Subcutaneous abdominal adipose tissue (tissue), 5 donors: ENCODE data around the gene RBMS1.

Source experiments
- H3K27ac ChIP-seq: one replicate; pipeline ENCODE4 v1.7.0; 2013; ENCODE audit warnings: low read depth, mild to moderate bottlenecking, inconsistent platforms, low read length, moderate library complexity
- H3K27me3 ChIP-seq, 5 donors: one replicate each; pipeline ENCODE4 v1.7.0; 2013; ENCODE audit warnings: low read length in 5 of 5, inconsistent platforms in 1 of 5; ENCODE audit not compliant: control insufficient read depth in 5 of 5, insufficient read depth in 4 of 5
- H3K36me3 ChIP-seq, 5 donors: one replicate each; pipeline ENCODE4 v1.7.0; 2013; ENCODE audit warnings: low read length in 5 of 5; ENCODE audit not compliant: control insufficient read depth in 5 of 5, insufficient read depth in 5 of 5
- H3K4me1 ChIP-seq, 5 donors: one replicate each; pipeline ENCODE4 v1.7.0; 2013; ENCODE audit warnings: low read length in 5 of 5, mild to moderate bottlenecking in 3 of 5, moderate library complexity in 1 of 5; ENCODE audit not compliant: control insufficient read depth in 5 of 5, insufficient read depth in 5 of 5
- H3K4me3 ChIP-seq, 5 donors: one replicate each; pipeline ENCODE4 v1.7.0; 2013; ENCODE audit warnings: low read length in 5 of 5, low read depth in 1 of 5
- H3K9ac ChIP-seq, 5 donors: one replicate each; pipeline ENCODE4 v1.7.0; 2013; ENCODE audit warnings: low read length in 5 of 5, mild to moderate bottlenecking in 4 of 5, moderate library complexity in 3 of 5
- H3K9me3 ChIP-seq, 5 donors: one replicate each; pipeline ENCODE4 v1.7.0; 2013; ENCODE audit warnings: low read length in 5 of 5; ENCODE audit not compliant: control insufficient read depth in 5 of 5
- donor health status: healthy.
- donor health status: healthy.
- donor health status: healthy.
- donor health status: healthy.
- donor health status: healthy.

Gene RBMS1

DNA sequence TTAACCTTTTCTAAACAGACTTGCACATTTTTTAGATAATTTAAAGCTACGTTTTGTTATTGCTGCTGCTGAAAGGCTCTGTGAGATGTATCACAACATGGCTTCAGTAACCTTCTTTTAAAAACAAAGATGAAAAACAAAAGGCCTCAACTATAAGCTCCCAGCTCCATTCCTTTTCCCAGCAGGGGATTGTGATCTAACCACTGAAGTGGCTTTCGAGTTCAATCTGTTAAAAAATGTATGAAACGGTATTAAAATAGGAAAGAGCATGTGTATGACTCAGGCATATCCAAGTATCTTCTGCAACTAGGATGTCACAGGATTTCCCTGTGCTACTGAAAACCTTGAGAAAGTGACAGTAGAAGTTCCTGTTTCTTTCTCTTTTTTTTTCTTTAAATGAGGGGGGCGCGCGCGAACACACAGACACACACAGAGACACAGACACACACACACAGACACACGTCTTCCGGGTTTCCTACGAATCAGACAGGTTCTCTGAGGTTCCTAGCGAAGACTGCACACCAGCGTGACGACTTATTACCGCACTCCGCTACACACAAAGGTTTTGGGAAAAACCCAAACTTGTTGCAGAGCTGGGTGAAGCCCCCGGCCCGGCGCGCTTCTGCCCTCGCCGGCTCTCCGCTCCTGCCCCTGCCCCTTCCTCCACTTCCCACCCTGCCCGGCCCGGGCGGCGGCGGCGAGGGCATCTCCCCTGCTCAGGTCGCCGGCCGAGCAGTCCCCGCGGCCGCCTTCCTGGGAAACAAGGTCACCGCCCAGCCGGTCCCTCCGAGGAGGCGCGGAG is 86.8 kb downstream of the RBMS1 start:
- Histone ChIP-seq H3K4me1 (peaks cover 4 to 70% (median 59%) of the 10 kb centered on the region in 5 donors), H3K27ac (peak overlapping the region; percentile 89), H3K27me3 (no peaks in the 10 kb centered on the region), H3K4me3 (peak overlapping the region; percentile 72 to 90 (median 81)), H3K9me3 (no peaks in the 10 kb centered on the region), H3K9ac (peak overlapping the region; percentile 57 to 85 (median 80)), H3K36me3 (no peaks in the 10 kb centered on the region)

DNA sequence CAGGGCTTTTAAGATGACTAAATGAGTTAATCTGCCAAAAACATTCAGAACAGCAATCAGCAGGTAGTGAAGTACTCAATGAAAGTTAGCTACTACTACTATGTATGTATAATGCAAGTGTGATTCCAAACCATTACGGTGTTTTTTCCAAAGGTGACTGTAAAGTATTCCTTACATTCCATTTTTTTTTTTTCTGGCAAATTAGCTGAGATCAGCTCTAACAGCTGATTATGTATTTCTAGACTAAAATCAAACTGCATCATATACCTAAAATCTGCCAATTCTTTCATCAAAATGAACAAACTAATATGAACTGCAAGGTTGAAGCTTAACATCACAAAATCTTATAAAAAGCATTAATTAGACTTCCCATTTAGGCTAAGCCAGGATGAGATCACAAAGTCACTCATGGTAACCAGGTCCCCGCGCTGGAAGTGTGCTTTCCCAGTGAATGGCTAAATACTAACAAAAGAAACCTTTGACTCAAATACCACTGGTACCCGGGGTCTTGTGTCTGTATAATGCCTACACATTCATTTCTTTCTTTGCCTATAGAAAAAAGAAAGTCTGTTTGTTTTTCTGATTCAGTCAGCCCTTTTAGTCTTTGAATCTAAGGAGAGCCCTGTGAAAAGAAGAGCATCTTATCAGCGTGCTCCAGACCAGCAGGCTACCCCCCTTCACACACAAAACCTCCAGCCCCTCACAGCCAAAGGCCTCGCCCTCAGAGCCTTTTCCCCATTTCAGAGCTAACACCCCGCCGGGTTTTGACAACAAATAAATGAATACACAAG is 88.3 kb downstream of the RBMS1 start:
- Histone ChIP-seq H3K27me3 (no peaks in the 10 kb centered on the region), H3K36me3 (no peaks in the 10 kb centered on the region), H3K9ac (peak overlapping the region in 3 of 5 donors; percentile 23 to 80 (median 77)), H3K4me1 (peaks cover 4 to 56% (median 44%) of the 10 kb centered on the region in 5 donors), H3K9me3 (no peaks in the 10 kb centered on the region), H3K27ac (peak overlapping the region; percentile 89), H3K4me3 (peak overlapping the region; percentile 72 to 90 (median 81))

DNA sequence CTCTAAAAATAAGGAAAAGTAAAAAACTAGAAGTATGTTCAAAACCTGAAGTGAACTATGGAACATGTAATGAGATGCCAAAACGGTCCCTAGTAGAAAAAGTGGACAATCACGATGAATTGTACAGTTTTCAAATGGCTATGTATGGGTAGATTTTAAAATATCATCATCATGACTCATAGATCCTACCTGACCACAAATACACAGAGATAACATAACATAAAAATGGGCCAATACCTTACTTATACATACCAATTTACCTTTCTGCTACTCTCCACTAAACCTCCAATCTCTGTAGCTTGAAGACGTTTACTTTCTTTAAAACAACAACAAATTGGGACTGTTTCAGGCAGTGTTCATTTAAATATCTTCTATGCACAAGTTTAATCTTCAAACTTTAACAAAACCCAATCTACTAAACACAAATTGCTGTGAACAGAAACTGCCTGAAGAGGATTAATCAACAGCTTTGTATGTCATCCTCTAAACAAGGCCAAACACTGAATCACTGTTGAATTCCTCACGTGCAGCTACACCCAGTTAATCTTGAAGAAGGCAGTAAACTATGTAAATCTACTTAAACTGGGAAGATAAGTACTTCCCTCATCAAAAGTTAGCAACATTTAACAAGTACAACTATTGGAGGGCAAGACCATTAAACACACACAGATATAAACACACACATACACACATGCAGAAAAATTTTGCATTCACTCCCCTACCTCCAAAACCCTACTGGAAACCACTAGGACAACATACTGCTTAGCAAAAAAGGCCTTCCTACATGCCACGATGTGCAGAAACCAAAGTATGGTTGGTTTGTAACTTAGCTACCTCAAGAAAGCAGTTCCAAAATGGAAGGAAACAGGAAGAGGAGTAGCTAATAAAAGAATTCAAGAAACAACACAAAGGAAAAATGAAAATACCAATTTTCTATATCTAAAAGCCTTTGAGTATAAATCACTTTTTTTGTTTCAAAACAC is 90.3 kb downstream of the RBMS1 start:
- Histone ChIP-seq H3K4me1 (peaks cover 4 to 53% (median 37%) of the 10 kb centered on the region in 5 donors), H3K27me3 (no peaks in the 10 kb centered on the region), H3K4me3 (no peak overlapping the region), H3K27ac (peak overlapping the region; percentile 7), H3K9ac (no peak overlapping the region), H3K36me3 (no peaks in the 10 kb centered on the region), H3K9me3 (no peaks in the 10 kb centered on the region)

DNA sequence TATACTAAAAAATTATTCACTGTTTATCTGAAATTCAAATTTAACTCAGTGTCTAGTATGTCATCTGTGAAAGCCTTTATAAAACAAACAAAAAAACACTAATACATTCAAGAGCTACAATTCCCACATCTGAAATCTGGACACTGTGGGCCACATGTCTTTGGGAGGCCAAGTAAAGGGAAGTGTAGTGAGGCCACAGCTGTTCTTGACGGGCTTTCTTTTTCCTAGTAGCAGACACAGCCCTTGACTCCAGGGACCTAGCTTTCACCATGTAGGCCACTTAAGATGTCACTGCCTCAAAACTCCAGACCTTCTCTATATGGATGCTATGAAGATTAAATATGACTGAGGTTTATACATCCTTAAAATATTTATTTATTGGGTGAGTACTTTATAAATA is 91.1 kb downstream of the RBMS1 start:
- H3K27ac ChIP-seq = peak overlapping the region; percentile 7
- H3K27me3 ChIP-seq = no peaks in the 10 kb centered on the region
- H3K9me3 ChIP-seq = no peaks in the 10 kb centered on the region
- H3K4me1 ChIP-seq = peaks cover 4 to 55% (median 40%) of the 10 kb centered on the region in 5 donors
- no peak overlapping the region for H3K4me3 ChIP-seq
- no peaks in the 10 kb centered on the region for H3K36me3 ChIP-seq
- no peak overlapping the region for H3K9ac ChIP-seq

DNA sequence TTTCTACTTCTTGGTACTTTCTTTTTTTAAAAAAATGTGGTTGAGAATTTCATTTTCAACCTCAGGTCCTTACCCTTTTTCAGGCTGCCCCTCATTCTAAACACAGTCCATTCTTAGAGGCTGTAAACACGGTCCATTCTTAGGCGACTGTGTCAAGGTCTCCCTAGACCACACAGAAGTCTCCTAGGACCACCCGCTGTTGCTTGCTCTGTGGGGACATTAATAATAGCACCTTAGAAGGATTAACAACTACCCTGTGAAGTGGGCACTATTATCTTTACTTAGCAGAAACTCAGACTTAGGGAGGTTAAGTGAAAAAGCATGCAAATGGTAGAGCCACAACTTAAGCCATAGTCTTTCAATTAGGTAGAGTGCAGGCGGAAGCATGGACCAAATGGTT is 91.7 kb downstream of the RBMS1 start:
- Histone ChIP-seq H3K9me3 (no peaks in the 10 kb centered on the region), H3K9ac (no peak overlapping the region), H3K36me3 (no peaks in the 10 kb centered on the region), H3K27ac (peak overlapping the region; percentile 7), H3K4me1 (peaks cover 4 to 61% (median 45%) of the 10 kb centered on the region in 5 donors), H3K4me3 (no peak overlapping the region), H3K27me3 (no peaks in the 10 kb centered on the region)

DNA sequence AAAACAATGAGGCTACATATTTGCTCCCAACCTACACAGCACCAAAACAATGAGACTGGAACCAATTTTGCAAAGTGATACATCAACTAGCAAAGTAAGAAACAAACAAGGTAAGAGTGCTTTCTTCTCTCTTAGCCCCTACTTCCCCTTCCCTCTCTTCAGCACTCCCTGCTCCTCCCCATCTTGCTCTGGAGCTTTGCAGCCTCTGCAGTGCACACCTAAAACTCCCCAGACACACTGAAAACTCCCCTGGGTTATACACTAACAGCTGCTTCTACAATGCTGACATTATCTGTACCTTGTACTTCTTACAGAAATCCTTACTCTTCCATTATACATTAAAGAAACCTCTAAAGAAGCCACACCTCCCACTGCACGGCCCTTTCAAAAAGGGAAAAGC is 93.7 kb downstream of the RBMS1 start:
- H3K4me1 ChIP-seq = peaks cover 0 to 47% (median 29%) of the 10 kb centered on the region in 5 donors
- H3K27ac ChIP-seq = no peak overlapping the region
- H3K36me3 ChIP-seq = no peaks in the 10 kb centered on the region
- no peak overlapping the region for H3K4me3 ChIP-seq
- no peaks in the 10 kb centered on the region for H3K9me3 ChIP-seq
- H3K9ac ChIP-seq = no peak overlapping the region
- no peaks in the 10 kb centered on the region for H3K27me3 ChIP-seq

DNA sequence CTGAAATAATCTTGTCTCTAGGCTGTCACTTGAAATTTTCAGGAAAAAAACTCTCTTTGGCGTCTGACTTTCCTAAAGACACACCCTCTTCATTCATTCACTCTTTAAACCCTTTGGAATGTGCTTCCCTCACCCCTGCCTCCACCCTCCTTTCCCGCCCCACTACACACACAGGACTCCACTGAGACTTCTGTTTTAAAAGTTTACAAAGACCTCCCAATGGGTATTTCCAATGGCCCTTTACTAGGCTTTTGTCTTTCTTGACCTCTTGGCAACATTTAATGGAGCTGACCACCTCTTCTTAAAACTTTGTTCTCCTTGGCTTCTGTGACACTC is 96.1 kb downstream of the RBMS1 start:
- H3K9me3 ChIP-seq = no peaks in the 10 kb centered on the region
- peaks cover 0 to 34% (median 20%) of the 10 kb centered on the region in 5 donors for H3K4me1 ChIP-seq
- peak overlapping the region; percentile 39 for H3K27ac ChIP-seq

DNA sequence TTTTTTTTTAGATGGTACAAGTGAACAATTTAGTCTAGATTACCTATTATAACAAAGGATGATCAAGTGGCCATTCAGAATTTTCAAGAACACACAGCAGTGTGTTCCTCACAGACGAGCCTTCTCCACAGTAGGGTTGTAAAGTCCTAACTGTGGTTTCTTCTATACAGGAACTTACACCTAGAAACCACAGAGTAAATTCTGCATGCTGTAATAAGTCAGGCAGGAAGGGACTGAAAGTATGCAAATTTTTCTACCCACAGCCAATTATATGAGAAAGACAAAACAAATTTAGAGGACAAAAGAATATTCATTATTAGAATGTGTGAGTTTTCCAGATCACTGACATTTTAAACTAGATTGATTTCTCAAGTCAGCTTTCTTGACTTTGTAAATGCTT is 99.5 kb downstream of the RBMS1 start:
- Histone ChIP-seq H3K4me1 (peaks cover 0 to 45% (median 29%) of the 10 kb centered on the region in 5 donors), H3K27ac (no peak overlapping the region), H3K9ac (no peak overlapping the region)

More for the DNA sequence above, 96.1 kb downstream of the RBMS1 start:
- Histone ChIP-seq H3K4me3 (no peak overlapping the region), H3K27me3 (no peaks in the 10 kb centered on the region), H3K9ac (peak overlapping the region in 1 of 5 donors; percentile 5), H3K36me3 (no peaks in the 10 kb centered on the region)

DNA sequence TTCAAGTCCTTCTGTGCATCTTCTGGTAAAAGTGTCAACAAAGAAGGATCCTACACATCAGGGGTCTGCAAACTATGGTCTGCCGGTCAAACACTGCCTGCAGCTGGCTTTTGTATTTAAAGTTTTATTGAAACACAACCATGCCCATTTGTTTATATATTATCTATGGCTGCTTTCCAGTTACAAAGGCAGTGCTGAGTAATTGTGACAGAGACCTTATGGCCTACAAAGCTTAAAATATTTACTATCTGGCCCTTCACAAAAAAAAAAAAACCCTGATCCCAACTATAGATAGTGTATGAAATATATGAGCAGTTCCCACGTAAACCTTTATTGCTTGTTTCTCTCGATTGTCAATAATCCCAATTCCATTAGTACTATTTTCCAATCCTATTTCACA is 101.4 kb downstream of the RBMS1 start:
- Histone ChIP-seq H3K27ac (no peak overlapping the region), H3K9me3 (no peaks in the 10 kb centered on the region), H3K27me3 (no peaks in the 10 kb centered on the region), H3K36me3 (no peaks in the 10 kb centered on the region), H3K9ac (no peak overlapping the region), H3K4me1 (peaks cover 2 to 52% (median 39%) of the 10 kb centered on the region in 5 donors), H3K4me3 (no peak overlapping the region)

More for the DNA sequence above, 99.5 kb downstream of the RBMS1 start:
- no peaks in the 10 kb centered on the region for H3K27me3 ChIP-seq
- H3K4me3 ChIP-seq = no peak overlapping the region
- H3K9me3 ChIP-seq = no peaks in the 10 kb centered on the region
- no peaks in the 10 kb centered on the region for H3K36me3 ChIP-seq
